ENCODE results near the gene CORO1C. TPM values are rescaled to one million over a fixed set of nuclear protein-coding genes. Genes with fewer than 3 reads are reported as not detected.

The CORO1C gene
- total and polyA plus RNA-seq, 9 of the 15 experiments (the other 6 are each of a cell fraction or from before 2014, with no cell fraction given): 55.2 to 280 (median 150) TPM

GRCh38 chr12:108606492-108606891, 124.8 kb downstream of the CORO1C start (continued):
- TF ChIP-seq, protein P1, sequence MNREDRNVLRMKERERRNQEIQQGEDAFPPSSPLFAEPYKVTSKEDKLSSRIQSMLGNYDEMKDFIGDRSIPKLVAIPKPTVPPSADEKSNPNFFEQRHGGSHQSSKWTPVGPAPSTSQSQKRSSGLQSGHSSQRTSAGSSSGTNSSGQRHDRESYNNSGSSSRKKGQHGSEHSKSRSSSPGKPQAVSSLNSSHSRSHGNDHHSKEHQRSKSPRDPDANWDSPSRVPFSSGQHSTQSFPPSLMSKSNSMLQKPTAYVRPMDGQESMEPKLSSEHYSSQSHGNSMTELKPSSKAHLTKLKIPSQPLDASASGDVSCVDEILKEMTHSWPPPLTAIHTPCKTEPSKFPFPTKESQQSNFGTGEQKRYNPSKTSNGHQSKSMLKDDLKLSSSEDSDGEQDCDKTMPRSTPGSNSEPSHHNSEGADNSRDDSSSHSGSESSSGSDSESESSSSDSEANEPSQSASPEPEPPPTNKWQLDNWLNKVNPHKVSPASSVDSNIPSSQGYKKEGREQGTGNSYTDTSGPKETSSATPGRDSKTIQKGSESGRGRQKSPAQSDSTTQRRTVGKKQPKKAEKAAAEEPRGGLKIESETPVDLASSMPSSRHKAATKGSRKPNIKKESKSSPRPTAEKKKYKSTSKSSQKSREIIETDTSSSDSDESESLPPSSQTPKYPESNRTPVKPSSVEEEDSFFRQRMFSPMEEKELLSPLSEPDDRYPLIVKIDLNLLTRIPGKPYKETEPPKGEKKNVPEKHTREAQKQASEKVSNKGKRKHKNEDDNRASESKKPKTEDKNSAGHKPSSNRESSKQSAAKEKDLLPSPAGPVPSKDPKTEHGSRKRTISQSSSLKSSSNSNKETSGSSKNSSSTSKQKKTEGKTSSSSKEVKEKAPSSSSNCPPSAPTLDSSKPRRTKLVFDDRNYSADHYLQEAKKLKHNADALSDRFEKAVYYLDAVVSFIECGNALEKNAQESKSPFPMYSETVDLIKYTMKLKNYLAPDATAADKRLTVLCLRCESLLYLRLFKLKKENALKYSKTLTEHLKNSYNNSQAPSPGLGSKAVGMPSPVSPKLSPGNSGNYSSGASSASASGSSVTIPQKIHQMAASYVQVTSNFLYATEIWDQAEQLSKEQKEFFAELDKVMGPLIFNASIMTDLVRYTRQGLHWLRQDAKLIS (CRISPR knock-in tag; IDR thresholded peaks at IDR 0.05): no peak
- TF ChIP-seq, protein P2, sequence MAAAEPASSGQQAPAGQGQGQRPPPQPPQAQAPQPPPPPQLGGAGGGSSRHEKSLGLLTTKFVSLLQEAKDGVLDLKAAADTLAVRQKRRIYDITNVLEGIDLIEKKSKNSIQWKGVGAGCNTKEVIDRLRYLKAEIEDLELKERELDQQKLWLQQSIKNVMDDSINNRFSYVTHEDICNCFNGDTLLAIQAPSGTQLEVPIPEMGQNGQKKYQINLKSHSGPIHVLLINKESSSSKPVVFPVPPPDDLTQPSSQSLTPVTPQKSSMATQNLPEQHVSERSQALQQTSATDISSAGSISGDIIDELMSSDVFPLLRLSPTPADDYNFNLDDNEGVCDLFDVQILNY (CRISPR knock-in tag; IDR thresholded peaks at IDR 0.05): no peak
- TF ChIP-seq ZBTB17 (CRISPR knock-in tag; IDR thresholded peaks at IDR 0.05): no peak
- no peak for TF ChIP-seq SREBF2 (CRISPR knock-in tag; IDR thresholded peaks at IDR 0.05)
- TF ChIP-seq ARID4B (CRISPR knock-in tag; IDR thresholded peaks at IDR 0.05): no peak
